Stimulated activated CD8-positive, alpha-beta memory T cell treated with anti-CD3 and anti-CD28 coated beads, Interleukin-12 subunit alpha, Interleukin-12 subunit beta, amount 100 ng/mL, for 4 hours (primary cell): ENCODE data around the gene NR4A2.
"Not testable (repeated sequence)": the region's sequence is repeated elsewhere in the genome, so short reads cannot be mapped to it uniquely, and the experiment has no call there.

Experiments
- DNase-seq: peaks from one replicate; pipeline ENCODE4 v3.0.0-alpha.2; 2020; ENCODE audit warnings: low read depth

NR4A2 gene

GRCh38 chr2:156321243-156321904 is 11.1 kb downstream of the NR4A2 start:
- no peak for DNase-seq

- no peak for DNase-seq
Observed at GRCh38 chr2:156320486-156321098, 11.9 kb downstream of the NR4A2 start.

- DNase-seq, result no peak
Observed at GRCh38 chr2:156319811-156320485, 12.6 kb downstream of the NR4A2 start.

- no peak for DNase-seq
Observed at GRCh38 chr2:156317631-156318030, 14.9 kb downstream of the NR4A2 start.

DNA sequence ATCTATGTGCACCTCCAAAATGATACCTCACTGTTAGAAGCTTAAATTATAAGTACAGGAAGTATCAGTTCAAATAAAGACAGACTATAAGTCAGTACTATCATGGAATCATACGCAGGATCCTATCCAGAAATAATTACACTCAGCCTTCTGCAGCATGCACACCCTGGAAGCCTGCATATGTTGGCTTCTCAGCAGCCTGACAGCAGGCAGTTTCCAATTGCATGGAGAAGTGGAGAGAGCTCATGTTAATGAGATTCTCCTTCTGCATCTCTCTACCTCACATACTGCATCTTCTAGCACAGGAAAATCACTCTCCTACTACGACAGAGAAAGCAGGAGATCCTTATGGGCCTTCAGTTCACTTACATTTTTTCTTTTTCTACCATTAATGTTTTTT is 20.5 kb downstream of the NR4A2 start:
- DNase-seq, result no peak

DNA sequence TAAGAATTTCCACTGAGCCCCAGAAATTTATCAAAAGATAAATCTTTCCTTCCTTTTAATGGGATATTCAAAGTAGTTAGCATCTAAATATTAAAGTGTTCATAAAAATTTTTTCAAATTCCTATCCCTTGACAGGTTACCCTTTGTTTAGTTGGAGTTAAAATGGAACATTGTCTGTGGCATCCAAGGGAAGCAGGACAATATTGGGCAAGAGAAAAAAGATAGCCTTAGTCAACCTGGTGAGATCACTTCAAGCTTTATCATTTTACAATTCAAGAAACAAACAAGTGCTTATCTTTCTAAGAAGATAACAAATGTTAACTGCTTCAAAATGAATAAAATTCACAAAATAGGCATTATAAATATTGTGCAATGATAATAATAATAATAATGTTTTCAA is 21.7 kb downstream of the NR4A2 start:
- DNase-seq, result no peak

DNA sequence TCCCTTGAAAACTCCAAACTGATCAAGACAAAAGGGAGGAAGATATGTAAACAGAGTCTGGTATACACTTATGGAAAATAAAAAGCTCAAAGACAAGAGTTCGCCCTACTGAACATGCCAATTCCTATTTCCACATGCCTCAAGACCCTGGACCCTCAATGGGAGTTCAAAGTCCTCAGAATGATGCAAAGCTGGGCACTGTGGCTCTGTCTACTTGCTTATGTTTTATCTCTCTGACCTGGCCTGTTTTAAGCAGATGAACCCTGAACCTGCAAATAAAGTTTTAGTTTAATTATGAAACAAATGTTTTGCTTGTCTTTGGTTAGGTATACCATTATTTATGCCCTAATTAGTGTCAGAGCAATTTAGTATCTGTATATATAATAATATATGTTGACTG is 22.6 kb downstream of the NR4A2 start:
- DNase-seq, result no peak

DNA sequence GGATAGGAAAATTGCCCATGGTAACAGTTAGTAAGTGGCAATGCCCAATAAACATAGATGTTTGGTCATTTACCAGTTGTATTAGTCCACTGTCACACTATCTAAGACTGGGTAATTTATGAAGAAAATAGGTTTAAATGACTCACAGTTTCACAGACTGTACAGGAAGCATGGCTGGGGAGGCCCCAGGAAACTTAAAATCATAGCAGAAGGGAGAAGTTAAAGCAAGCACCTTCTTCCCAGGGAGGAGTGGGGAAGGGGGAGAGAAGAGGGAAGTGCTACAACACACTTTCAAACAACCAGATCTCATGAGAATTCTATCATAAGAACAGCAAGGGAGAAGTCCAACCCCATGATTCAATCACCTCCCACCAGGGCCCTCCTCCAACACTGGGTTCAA is 23.4 kb downstream of the NR4A2 start:
- no peak for DNase-seq

DNA sequence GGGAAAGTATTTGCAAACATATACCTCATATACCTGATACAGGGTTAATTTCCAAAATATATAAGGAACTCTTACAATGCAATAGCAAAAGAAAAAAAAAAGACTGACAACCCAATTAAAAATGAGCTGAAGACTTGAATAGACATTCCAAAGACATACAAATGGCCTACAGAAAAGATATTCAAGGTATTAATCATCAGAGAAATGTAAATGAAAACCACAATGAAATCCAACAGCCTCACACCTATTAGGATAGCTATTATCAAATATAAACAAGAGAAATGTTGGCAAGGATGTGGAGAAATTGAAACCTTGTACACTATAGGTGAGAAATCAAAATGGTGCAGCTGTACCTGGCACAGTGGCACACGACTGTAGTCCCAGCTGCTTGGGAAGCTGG is 25.7 kb downstream of the NR4A2 start:
- no peak for DNase-seq

- no peak for DNase-seq
Observed at GRCh38 chr2:156305121-156305520, 27.4 kb downstream of the NR4A2 start.

GRCh38 chr2:156300337-156300736 is 32.2 kb downstream of the NR4A2 start:
- DNase-seq, result no peak

GRCh38 chr2:156294945-156295580 is 37.5 kb downstream of the NR4A2 start:
- DNase-seq, result no peak

DNA sequence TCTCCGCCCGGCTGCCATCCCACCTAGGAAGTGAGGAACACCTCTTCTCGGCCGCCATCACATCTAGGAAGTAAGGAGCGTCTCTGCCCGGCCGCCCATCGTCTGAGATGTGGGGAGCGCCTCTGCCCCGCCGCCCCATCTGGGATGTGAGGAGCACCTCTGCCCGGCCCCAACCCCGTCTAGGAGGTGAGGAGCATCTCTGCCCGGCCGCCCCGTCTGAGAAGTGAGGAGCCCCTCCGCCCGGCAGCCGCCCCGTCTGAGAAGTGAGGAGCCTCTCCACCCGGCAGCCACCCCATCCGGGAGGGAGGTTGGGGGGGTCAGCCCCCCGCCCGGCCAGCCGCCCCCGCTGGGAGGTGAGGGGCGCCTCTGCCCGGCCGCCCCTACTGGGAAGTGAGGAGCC is 39.1 kb downstream of the NR4A2 start:
- not testable (repeated sequence) for DNase-seq

GRCh38 chr2:156279446-156280150 is 52.9 kb downstream of the NR4A2 start:
- DNase-seq, result no peak
